T-helper 17 cell (primary cell): Measurements from ENCODE around the gene KEAP1. TPM values are rescaled to one million over a fixed set of nuclear protein-coding genes. Genes with fewer than 3 reads are reported as not detected.

Experiments used
- ATAC-seq: fragments of 150-1000 bp; cut with Tn5 transposase; 2 replicates; pipeline ENCODE4 v1.10.0; 2021; ENCODE audit warnings: mild to moderate bottlenecking, moderate library complexity
- DNase-seq, 3 donors: peaks; one replicate each; pipeline versions ENCODE4 v3.0.0 to v3.0.0-alpha.2; 2020 to 2021
- H3K9me3 ChIP-seq: one replicate; pipeline ENCODE4 v1.7.0; 2013; ENCODE audit warnings: low read length, mild to moderate bottlenecking; ENCODE audit not compliant: control insufficient read depth, poor library complexity, severe bottlenecking
- H3K27ac Mint-ChIP-seq: one replicate; pipeline ENCODE4 v1.8.0; 2022; ENCODE audit warnings: mild to moderate bottlenecking, moderate library complexity, mixed read lengths
- H3K27me3 Mint-ChIP-seq: one replicate; pipeline ENCODE4 v1.8.0; 2022; ENCODE audit warnings: mixed read lengths
- H3K36me3 Mint-ChIP-seq: one replicate; pipeline ENCODE4 v1.8.0; 2022; ENCODE audit warnings: low read depth, mixed read lengths
- H3K4me1 Mint-ChIP-seq: one replicate; pipeline ENCODE4 v1.8.0; 2022; ENCODE audit warnings: mild to moderate bottlenecking, mixed read lengths
- H3K4me3 Mint-ChIP-seq: one replicate; pipeline ENCODE4 v1.8.0; 2022; ENCODE audit warnings: mild to moderate bottlenecking, moderate library complexity, mixed read lengths
- total RNA-seq, 4 donors: library from RNA in 2 of 4; stranded (reverse) in 2 of 4; gene quantifications; one replicate each; pipeline ENCODE4 v1.2.3 and lab custom pipeline; 2022 to 2026

The KEAP1 gene
- total RNA-seq, 2 donors from 2014 or later: 13.7 to 27.3 TPM

DNA sequence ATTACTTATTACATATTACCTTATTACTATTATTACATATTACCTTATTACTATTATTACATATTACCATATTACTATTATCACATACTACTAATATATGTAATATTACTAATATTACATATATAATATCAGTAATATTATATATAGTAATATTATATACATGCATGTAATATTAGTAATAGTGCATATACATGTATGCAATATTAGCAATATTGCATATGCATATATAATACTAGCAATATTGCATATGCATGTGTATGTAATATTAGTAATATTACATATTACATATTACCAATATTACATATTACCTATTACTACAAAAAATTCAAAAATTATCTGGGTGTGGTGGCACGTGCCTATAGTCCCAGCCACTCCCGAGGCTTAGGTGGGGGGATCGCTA, 60.5 kb downstream of the KEAP1 start:
- Mint-ChIP-seq H3K27me3 (no peaks in the 10 kb centered on the region), H3K4me1 (peaks cover 3% of the 10 kb centered on the region), H3K36me3 (peaks cover under 1% of the 10 kb centered on the region), H3K4me3 (no peak overlapping the region), H3K27ac (no peak overlapping the region)
- ATAC-seq (no peak), DNase-seq (no peak)
- no peaks in the 10 kb centered on the region for H3K9me3 ChIP-seq

DNA sequence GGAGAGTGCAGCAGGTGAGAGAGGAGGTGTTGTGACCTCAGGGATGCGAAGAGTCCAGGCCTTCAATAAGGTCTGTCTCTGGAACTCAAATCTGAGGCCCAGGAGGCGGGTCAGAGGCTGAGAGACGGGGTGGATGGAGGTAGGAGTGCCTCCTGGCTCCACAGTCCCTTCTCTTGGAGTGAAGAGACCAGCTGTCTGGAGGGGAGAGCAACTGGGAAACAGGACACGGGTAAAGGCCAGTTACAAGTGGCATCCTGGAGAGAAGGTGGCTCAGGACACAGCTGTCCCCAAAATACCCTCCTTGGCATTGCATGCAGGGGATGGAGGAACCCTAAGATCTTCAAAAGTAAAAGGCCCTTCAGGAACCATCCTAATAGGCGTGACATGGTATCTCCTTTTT, 63.6 kb downstream of the KEAP1 start:
- Mint-ChIP-seq H3K27me3 (no peaks in the 10 kb centered on the region), H3K4me3 (no peak overlapping the region), H3K4me1 (no peaks in the 10 kb centered on the region), H3K27ac (no peak overlapping the region), H3K36me3 (no peaks in the 10 kb centered on the region)
- no peaks in the 10 kb centered on the region for H3K9me3 ChIP-seq
- ATAC-seq (no peak), DNase-seq (no peak)

Other genes with a start within 250 kb of the KEAP1 start
- 10 to 100 TPM; 18.7 to 28.1 TPM for gene ICAM1, start 232.2 kb downstream of the KEAP1 start, total RNA-seq
- 1 to 10 TPM in 1 of 2 donors, under 1 TPM in 1; 0.94 to 1.6 TPM for gene ICAM4, start 216.4 kb downstream of the KEAP1 start, total RNA-seq
- gene ICAM5, start 213.4 kb downstream of the KEAP1 start, total RNA-seq: under 1 TPM; 0.10 to 0.25 TPM
- 1 to 10 TPM; 1.1 to 2.4 TPM for gene ZGLP1, start 193.5 kb downstream of the KEAP1 start, total RNA-seq
- gene FDX2, start 187.3 kb downstream of the KEAP1 start, total RNA-seq: 1 to 10 TPM; 3.3 to 5.9 TPM
- 10 to 100 TPM; 40.2 to 49.8 TPM for gene RAVER1, start 169.8 kb downstream of the KEAP1 start, total RNA-seq
- gene ICAM3, start 163.7 kb downstream of the KEAP1 start, total RNA-seq: 100 to 1,000 TPM; 227 to 251 TPM
- gene TYK2, start 122.8 kb downstream of the KEAP1 start, total RNA-seq: 100 to 1,000 TPM; 241 to 267 TPM
- 100 to 1,000 TPM; 198 to 207 TPM for gene CDC37, start 99.8 kb downstream of the KEAP1 start, total RNA-seq
- 1 to 10 TPM; 5.7 to 9.5 TPM for gene PDE4A, start 82.8 kb downstream of the KEAP1 start, total RNA-seq
- 1 to 10 TPM in 1 of 2 donors, under 1 TPM in 1; 0.50 to 1.3 TPM for gene S1PR5, start 14.1 kb upstream of the KEAP1 start, total RNA-seq
- gene ATG4D, start 40.5 kb upstream of the KEAP1 start, total RNA-seq: 10 to 100 TPM; 70.6 to 70.7 TPM
- 10 to 100 TPM; 33.9 to 43.7 TPM for gene KRI1, start 62.7 kb upstream of the KEAP1 start, total RNA-seq
- gene CDKN2D, start 65.6 kb upstream of the KEAP1 start, total RNA-seq: 10 to 100 TPM; 71.0 to 83.3 TPM
- gene AP1M2, start 84.0 kb upstream of the KEAP1 start, total RNA-seq: 1 to 10 TPM in 1 of 2 donors, not detected in 1; 2.0 TPM
- gene SLC44A2, start 122.2 kb upstream of the KEAP1 start, total RNA-seq: 100 to 1,000 TPM; 186 to 200 TPM
- 100 to 1,000 TPM; 428 to 456 TPM for gene ILF3, start 151.0 kb upstream of the KEAP1 start, total RNA-seq
- 10 to 100 TPM; 49.4 to 56.9 TPM for gene QTRT1, start 198.1 kb upstream of the KEAP1 start, total RNA-seq
- 100 to 1,000 TPM; 267 to 273 TPM for gene DNM2, start 214.7 kb upstream of the KEAP1 start, total RNA-seq